Adipocyte (in vitro differentiated cells): ENCODE results near the gene KCNK10.

Experiments
- DNase-seq: peaks from one replicate; pipeline ENCODE4 v3.0.0-alpha.2; 2015; ENCODE audit warnings: low read depth
- H3K27me3 ChIP-seq: replicated peaks from 2 replicates; pipeline ENCODE4 v1.7.0; 2013; ENCODE audit warnings: mild to moderate bottlenecking, low read length, moderate library complexity; ENCODE audit not compliant: control insufficient read depth, insufficient read depth
- H3K36me3 ChIP-seq: 2 replicates; pipeline ENCODE4 v1.7.0; 2013; ENCODE audit warnings: low read length, mild to moderate bottlenecking, moderate library complexity; ENCODE audit not compliant: control insufficient read depth, insufficient read depth, severe bottlenecking
- H3K4me1 ChIP-seq: 2 replicates; pipeline ENCODE4 v1.7.0; 2013; ENCODE audit warnings: mild to moderate bottlenecking, low read length, moderate library complexity; ENCODE audit not compliant: control insufficient read depth, insufficient read depth
- H3K4me3 ChIP-seq: 2 replicates; pipeline ENCODE4 v1.7.0; 2013; ENCODE audit warnings: mild to moderate bottlenecking, low read length, moderate library complexity
- H3K9ac ChIP-seq: 2 replicates; pipeline ENCODE4 v1.7.0; 2013; ENCODE audit warnings: mild to moderate bottlenecking, low read length, moderate library complexity
- H3K9me3 ChIP-seq: 2 replicates; pipeline ENCODE4 v1.7.0; 2013; ENCODE audit warnings: mild to moderate bottlenecking, low read length, moderate library complexity; ENCODE audit not compliant: control insufficient read depth

KCNK10 gene

GRCh38 chr14:88243946-88244345 lies 79.1 kb downstream of the KCNK10 start:
- no peak overlapping the region for H3K4me3 ChIP-seq
- H3K9ac ChIP-seq, result no peak overlapping the region
- H3K36me3 ChIP-seq, result no peaks in the 10 kb centered on the region
- H3K4me1 ChIP-seq, result no peaks in the 10 kb centered on the region
- no peaks in the 10 kb centered on the region for H3K9me3 ChIP-seq
- no peak for DNase-seq
- peaks cover 35% of the 10 kb centered on the region for H3K27me3 ChIP-seq

- H3K4me1 ChIP-seq, result no peaks in the 10 kb centered on the region
- no peaks in the 10 kb centered on the region for H3K9me3 ChIP-seq
- H3K36me3 ChIP-seq, result no peaks in the 10 kb centered on the region
- H3K4me3 ChIP-seq, result no peak overlapping the region
- H3K27me3 ChIP-seq, result peaks cover 34% of the 10 kb centered on the region
- H3K9ac ChIP-seq, result no peak overlapping the region
- no peak for DNase-seq
Measured at GRCh38 chr14:88242446-88242845, 80.6 kb downstream of the KCNK10 start.

GRCh38 chr14:88241810-88242209 lies 81.3 kb downstream of the KCNK10 start:
- DNase-seq, result no peak
- Histone ChIP-seq H3K4me3 (no peak overlapping the region), H3K9me3 (peaks cover 2% of the 10 kb centered on the region), H3K9ac (no peak overlapping the region), H3K4me1 (no peaks in the 10 kb centered on the region), H3K36me3 (no peaks in the 10 kb centered on the region), H3K27me3 (peaks cover 27% of the 10 kb centered on the region)

- no peaks in the 10 kb centered on the region for H3K36me3 ChIP-seq
Measured at GRCh38 chr14:88234442-88234841, 88.6 kb downstream of the KCNK10 start.

GRCh38 chr14:88233915-88234314 lies 89.2 kb downstream of the KCNK10 start:
- no peaks in the 10 kb centered on the region for H3K4me1 ChIP-seq
- no peak overlapping the region for H3K9ac ChIP-seq
- peaks cover 20% of the 10 kb centered on the region for H3K9me3 ChIP-seq
- H3K4me3 ChIP-seq, result no peak overlapping the region
- no peaks in the 10 kb centered on the region for H3K36me3 ChIP-seq
- peaks cover 11% of the 10 kb centered on the region for H3K27me3 ChIP-seq
- no peak for DNase-seq

More at GRCh38 chr14:88234442-88234841, 88.6 kb downstream of the KCNK10 start:
- peaks cover 20% of the 10 kb centered on the region for H3K9me3 ChIP-seq
- DNase-seq, result no peak
- no peaks in the 10 kb centered on the region for H3K4me1 ChIP-seq
- H3K9ac ChIP-seq, result no peak overlapping the region
- H3K4me3 ChIP-seq, result no peak overlapping the region
- H3K27me3 ChIP-seq, result peaks cover 11% of the 10 kb centered on the region

GRCh38 chr14:88232771-88233170 lies 90.3 kb downstream of the KCNK10 start:
- Histone ChIP-seq H3K4me3 (no peak overlapping the region), H3K27me3 (peaks cover 11% of the 10 kb centered on the region), H3K36me3 (no peaks in the 10 kb centered on the region), H3K4me1 (no peaks in the 10 kb centered on the region), H3K9ac (no peak overlapping the region), H3K9me3 (peaks cover 20% of the 10 kb centered on the region)
- no peak for DNase-seq

- H3K36me3 ChIP-seq, result no peaks in the 10 kb centered on the region
Measured at GRCh38 chr14:88231603-88232002, 91.5 kb downstream of the KCNK10 start.

GRCh38 chr14:88229428-88229827 lies 93.6 kb downstream of the KCNK10 start:
- Histone ChIP-seq H3K9me3 (no peaks in the 10 kb centered on the region), H3K36me3 (no peaks in the 10 kb centered on the region), H3K9ac (no peak overlapping the region), H3K27me3 (peaks cover 10% of the 10 kb centered on the region), H3K4me3 (no peak overlapping the region), H3K4me1 (no peaks in the 10 kb centered on the region)
- DNase-seq, result no peak

More at GRCh38 chr14:88231603-88232002, 91.5 kb downstream of the KCNK10 start:
- Histone ChIP-seq H3K9me3 (peaks cover 16% of the 10 kb centered on the region), H3K9ac (no peak overlapping the region), H3K27me3 (peaks cover 11% of the 10 kb centered on the region), H3K4me1 (no peaks in the 10 kb centered on the region), H3K4me3 (no peak overlapping the region)
- no peak for DNase-seq

- H3K4me1 ChIP-seq, result no peaks in the 10 kb centered on the region
- no peaks in the 10 kb centered on the region for H3K36me3 ChIP-seq
- peaks cover 10% of the 10 kb centered on the region for H3K27me3 ChIP-seq
- H3K9ac ChIP-seq, result no peak overlapping the region
- DNase-seq, result no peak
- no peaks in the 10 kb centered on the region for H3K9me3 ChIP-seq
- H3K4me3 ChIP-seq, result no peak overlapping the region
Measured at GRCh38 chr14:88228522-88229236, 94.4 kb downstream of the KCNK10 start.

GRCh38 chr14:88227693-88228092 lies 95.4 kb downstream of the KCNK10 start:
- no peaks in the 10 kb centered on the region for H3K4me1 ChIP-seq
- no peaks in the 10 kb centered on the region for H3K36me3 ChIP-seq
- H3K4me3 ChIP-seq, result no peak overlapping the region
- DNase-seq, result no peak
- peaks cover 9% of the 10 kb centered on the region for H3K9me3 ChIP-seq
- peaks cover 10% of the 10 kb centered on the region for H3K27me3 ChIP-seq
- H3K9ac ChIP-seq, result no peak overlapping the region

GRCh38 chr14:88225721-88226120 lies 97.3 kb downstream of the KCNK10 start:
- no peaks in the 10 kb centered on the region for H3K4me1 ChIP-seq
- H3K4me3 ChIP-seq, result no peak overlapping the region
- peaks cover 4% of the 10 kb centered on the region for H3K27me3 ChIP-seq
- H3K36me3 ChIP-seq, result no peaks in the 10 kb centered on the region
- DNase-seq, result no peak
- peaks cover 16% of the 10 kb centered on the region for H3K9me3 ChIP-seq
- H3K9ac ChIP-seq, result no peak overlapping the region
